Activated CD4-positive, alpha-beta T cell treated with anti-CD3 and anti-CD28 coated beads, Interleukin-2, amount 50 U/mL, for 16 hours (primary cell): ENCODE measurements around the gene THRB.
A peak's percentile ranks its signal among the peaks of the same experiment; 100 is the strongest.

Experiments used
- DNase-seq: peaks from one replicate; pipeline ENCODE4 v3.0.0-alpha.2; 2020

THRB gene

GRCh38 chr3:24258260-24258659 lies 236.4 kb downstream of the THRB start:
- no peak for DNase-seq

- no peak for DNase-seq
These were observed 239.2 kb downstream of the THRB start for GRCh38 chr3:24255414-24255813.

GRCh38 chr3:24254649-24255048 lies 240.0 kb downstream of the THRB start:
- no peak for DNase-seq

GRCh38 chr3:24253336-24253735 lies 241.3 kb downstream of the THRB start:
- no peak for DNase-seq

- DNase-seq: no peak
These were observed 245.1 kb downstream of the THRB start for GRCh38 chr3:24249523-24249922.

- DNase-seq: no peak
These were observed 249.6 kb downstream of the THRB start for GRCh38 chr3:24245056-24245455.

GRCh38 chr3:24244491-24244890 lies 250.2 kb downstream of the THRB start:
- no peak for DNase-seq

GRCh38 chr3:24242012-24242698 lies 252.5 kb downstream of the THRB start:
- no peak for DNase-seq

- DNase-seq: no peak
These were observed 254.3 kb downstream of the THRB start for GRCh38 chr3:24240306-24240705.

GRCh38 chr3:24237971-24238706 lies 256.5 kb downstream of the THRB start:
- peak; percentile 68 for DNase-seq

- peak; percentile 11 for DNase-seq
These were observed 259.5 kb downstream of the THRB start for GRCh38 chr3:24235121-24235520.

- no peak for DNase-seq
These were observed 261.9 kb downstream of the THRB start for GRCh38 chr3:24232784-24233183.

- DNase-seq: no peak
These were observed 265.0 kb downstream of the THRB start for GRCh38 chr3:24229468-24230221.

GRCh38 chr3:24227635-24228034 lies 267.0 kb downstream of the THRB start:
- no peak for DNase-seq

GRCh38 chr3:24226397-24226796 lies 268.3 kb downstream of the THRB start:
- no peak for DNase-seq

GRCh38 chr3:24225385-24225950 lies 269.2 kb downstream of the THRB start:
- DNase-seq: no peak

- no peak for DNase-seq
These were observed 269.8 kb downstream of the THRB start for GRCh38 chr3:24224666-24225384.

- no peak for DNase-seq
These were observed 272.4 kb downstream of the THRB start for GRCh38 chr3:24222165-24222805.

GRCh38 chr3:24220859-24221657 lies 273.6 kb downstream of the THRB start:
- DNase-seq: no peak

GRCh38 chr3:24215502-24215901 lies 279.1 kb downstream of the THRB start:
- DNase-seq: no peak

- no peak for DNase-seq
These were observed 283.3 kb downstream of the THRB start for GRCh38 chr3:24211381-24211780.
